GM18867 (cell line): ENCODE results near the gene CACNA1A.
"Not testable (repeated sequence)": the region's sequence is repeated elsewhere in the genome, so short reads cannot be mapped to it uniquely, and the experiment has no call there.

Experiments used
- ATAC-seq: cut with Tn5 transposase; IDR thresholded peaks from one replicate; pipeline ENCODE4 v1.9.1; 2021; ENCODE audit warnings: mild to moderate bottlenecking, moderate library complexity; ENCODE audit not compliant: unreplicated experiment

The CACNA1A gene

GRCh38 chr19:13172346-13173138, 333.7 kb downstream of the CACNA1A start:
- no peak for ATAC-seq

DNA sequence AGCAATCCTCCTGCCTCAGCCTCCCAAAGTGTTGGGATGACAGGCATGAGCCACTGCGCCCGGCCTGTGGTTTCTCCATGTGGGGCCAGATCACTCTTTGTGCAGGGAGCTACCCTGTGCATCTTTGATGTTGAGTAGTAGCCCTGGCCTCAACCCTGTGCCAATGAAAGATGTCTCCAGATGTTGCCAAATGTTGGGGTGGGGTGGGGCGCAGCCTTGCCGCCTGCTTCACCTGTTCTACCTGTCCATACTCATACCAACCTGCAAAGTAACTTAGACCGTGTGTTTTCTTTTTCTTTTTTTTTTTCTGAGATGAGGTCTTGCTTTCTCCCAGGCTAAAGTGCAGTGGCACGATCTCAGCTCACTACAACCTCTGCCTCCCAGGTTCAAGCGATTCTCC, 335.1 kb downstream of the CACNA1A start:
- no peak for ATAC-seq

DNA sequence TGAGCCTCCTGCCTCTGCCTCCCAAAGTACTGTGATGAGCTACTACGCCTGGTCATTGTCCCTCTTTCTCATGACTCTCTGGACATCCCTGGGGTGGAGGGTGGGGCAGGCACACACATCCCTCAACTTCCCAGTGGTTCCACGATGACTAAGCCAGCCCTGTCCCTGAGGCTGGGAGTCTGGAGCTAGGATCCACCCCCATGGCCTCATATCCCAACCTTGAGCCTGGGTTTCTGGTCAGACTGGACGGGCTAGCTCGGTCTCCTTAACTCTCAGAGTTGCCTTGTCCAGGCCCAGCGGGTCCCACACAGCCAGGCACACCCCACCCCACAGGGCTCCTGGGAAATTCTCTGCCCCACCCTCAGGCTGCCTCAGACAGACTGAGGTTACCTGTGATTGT, 336.5 kb downstream of the CACNA1A start:
- ATAC-seq: no peak

DNA sequence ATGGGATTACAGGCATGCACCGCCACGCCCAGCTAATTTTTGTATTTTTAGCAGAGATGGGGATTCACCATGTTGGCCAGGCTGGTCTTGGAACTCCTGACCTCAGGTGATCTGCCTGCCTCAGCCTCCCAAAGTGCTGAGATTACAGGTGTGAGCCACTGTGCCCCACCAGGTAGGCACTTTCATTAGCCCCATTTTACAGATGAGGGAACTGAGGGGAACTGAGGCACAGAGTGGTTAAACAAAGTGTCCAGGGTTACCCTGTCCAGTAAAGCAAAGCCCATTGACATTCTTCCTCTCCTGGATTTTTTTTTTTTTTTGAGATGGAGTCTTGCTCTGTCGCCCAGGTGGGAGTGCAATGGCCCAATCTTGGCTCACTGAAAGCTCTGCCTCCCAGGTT, 340.1 kb downstream of the CACNA1A start:
- not testable (repeated sequence) for ATAC-seq

DNA sequence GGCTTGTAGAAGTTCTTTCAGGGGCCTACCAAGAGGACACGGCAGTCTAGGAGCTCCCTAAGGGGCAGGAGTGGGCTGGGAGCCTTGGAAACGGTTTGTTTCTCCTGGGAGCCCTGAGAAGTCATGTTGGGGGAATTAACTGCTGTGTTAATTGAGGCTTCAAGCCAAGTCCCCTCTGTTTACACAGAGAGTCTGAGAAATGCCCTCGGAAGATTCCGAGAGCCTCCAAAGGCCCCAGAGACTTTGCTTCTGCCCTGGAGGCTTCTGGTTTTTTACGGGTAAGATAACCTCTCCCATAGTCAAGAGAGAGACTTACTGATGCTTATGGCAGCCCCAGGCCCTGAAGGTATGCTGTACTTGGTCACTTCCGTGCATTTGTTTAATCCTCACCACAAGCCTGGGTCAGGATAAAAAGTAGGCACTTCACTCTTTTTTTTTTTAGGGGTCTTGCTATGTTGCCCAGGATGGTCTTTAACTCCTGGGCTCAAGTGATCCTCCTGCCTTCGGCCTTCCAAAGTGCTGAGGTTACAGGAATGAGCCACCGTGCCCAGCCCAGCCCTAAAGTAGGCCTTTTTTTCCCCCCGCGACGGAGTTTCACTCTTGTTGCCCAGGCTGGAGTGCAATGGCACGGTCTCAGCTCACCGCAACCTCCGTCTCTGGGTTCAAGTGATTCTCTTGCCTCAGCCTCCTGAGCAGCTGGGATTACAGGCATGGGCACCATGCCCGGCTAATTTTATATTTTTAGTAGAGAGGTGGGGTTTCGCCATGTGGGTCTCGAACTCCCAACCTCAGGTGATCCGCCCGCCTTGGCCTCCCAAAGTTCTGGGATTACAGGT, 340.9 kb downstream of the CACNA1A start:
- ATAC-seq: no peak

DNA sequence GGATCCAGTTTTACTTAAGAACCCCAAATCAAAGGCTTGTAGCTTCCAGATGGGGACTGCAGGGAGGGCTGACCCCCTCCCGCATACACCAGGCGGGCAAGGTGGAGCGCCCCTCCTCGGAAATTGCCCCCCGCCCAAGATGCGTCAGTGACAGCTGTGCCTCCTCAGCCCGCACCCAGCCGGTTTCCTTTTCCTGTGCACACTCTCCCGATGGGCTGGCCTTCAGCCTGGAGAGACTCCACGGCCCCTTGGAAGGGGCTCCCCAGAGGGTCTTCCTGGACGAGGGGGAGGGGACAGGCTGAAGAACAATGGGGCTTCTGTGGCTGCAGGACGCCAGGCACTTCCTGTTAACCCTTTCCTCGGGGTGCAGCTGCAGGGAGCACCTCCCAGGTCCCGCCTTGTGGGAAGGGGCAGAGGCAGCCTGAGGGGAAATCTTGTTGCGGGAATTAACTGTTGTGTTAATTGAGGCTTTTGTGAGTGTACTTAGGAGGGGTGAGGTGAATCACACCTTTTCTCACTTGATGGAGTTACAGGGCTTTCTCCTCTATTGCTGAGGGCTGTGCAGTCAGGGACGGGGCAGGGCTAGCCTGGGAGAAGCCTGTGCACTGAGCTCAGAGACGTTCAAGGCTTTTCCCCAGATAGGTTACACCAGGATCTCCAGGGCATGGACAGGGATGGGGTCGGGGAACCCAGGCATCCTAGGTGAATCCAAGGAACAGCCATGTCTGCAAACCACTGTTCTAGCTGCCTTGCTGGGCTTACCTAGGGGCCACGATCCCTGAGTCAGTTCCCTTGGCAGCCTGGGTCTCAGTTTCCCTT, 341.7 kb downstream of the CACNA1A start:
- ATAC-seq: no peak

DNA sequence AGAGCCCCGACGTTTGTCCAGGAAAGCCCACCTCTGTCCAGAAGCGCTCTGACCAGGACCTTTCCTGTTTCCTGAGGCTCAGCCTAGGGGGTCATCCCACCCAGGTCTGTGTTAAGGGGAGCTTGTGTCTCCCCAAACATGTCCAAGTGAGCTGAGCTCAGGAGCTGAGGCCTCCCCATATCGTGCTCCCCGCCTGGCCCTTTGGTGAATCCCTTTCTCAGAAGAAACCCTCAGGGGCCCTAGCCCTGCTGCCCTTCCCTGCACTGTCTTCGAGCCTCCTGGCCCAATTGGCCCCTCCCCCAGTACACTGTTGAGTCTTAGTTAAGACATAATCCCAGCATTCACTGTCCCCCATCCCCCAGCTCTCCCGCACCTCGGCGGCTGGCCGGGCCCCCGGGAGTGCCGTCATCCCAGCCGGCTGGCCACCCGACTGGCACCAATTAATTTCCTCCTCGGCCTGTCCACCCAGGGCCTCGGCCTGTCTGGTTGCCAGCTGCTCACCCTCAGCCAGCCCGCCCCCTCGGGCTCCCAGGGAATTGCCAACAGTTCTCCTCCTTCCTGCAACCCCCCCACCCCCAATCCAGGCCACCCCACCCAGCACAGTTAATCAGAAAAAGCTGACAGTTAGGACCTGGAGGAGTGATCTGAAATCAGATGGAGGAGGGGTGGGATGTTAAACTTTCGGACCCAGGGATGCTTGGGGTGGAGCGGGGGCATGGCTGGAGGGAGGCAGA, 342.5 kb downstream of the CACNA1A start:
- ATAC-seq: no peak

DNA sequence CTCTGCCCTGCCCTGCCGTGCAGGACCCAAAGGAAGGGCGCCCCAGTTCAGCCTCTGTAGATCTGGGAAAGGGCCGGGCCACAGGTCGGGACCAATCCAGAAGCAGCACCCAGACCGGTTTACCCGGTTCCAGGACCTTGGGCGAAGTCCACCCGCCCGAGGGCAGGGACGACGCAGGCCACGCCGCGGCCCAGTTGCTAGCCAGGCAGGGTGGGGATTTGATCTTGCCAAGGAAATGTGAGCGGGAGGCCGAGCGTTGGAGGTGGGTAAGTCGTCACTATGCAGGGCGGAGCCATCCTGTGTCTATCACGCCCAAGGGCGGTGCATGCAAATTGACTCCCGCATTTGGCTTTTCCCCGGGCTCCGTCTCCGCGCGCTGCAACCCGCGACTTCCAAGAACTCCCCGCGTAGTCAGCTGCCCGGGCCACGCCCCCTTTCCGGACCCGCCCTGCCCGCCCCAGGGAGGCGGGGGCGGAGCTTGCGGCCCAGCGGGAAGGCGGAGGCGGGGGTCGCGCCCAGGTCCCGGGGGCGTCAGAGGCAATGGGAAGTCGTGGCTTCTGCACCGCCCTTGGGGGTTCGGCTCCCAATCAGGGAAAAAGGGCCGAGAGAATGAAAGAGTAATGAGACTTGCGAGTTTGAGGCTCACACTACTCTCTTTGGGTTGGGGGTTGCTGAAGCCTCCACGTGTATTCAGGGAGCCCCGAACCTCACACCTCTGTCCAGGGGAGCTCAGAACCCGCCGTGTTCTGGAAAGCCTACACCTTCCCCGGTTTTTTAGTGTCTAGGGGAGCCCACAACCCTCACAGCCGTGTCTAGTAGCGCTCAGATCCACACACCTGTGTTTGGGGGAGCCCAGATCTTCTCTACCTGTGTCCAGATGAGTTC, 343.3 kb downstream of the CACNA1A start:
- no peak for ATAC-seq

- ATAC-seq: no peak
These were observed 345.7 kb downstream of the CACNA1A start for GRCh38 chr19:13160557-13160956.

GRCh38 chr19:13159713-13160112, 346.6 kb downstream of the CACNA1A start:
- ATAC-seq: no peak
